Glomerular visceral epithelial cell (primary cell): Measurements from ENCODE around the gene DMBT1.
"Not testable (repeated sequence)": the region's sequence is repeated elsewhere in the genome, so short reads cannot be mapped to it uniquely, and the experiment has no call there.

ENCODE experiments used
- DNase-seq: peaks from one replicate; pipeline ENCODE4 v3.0.0-alpha.2; 2016; ENCODE audit errors: extremely low spot score

DMBT1 gene

DNA sequence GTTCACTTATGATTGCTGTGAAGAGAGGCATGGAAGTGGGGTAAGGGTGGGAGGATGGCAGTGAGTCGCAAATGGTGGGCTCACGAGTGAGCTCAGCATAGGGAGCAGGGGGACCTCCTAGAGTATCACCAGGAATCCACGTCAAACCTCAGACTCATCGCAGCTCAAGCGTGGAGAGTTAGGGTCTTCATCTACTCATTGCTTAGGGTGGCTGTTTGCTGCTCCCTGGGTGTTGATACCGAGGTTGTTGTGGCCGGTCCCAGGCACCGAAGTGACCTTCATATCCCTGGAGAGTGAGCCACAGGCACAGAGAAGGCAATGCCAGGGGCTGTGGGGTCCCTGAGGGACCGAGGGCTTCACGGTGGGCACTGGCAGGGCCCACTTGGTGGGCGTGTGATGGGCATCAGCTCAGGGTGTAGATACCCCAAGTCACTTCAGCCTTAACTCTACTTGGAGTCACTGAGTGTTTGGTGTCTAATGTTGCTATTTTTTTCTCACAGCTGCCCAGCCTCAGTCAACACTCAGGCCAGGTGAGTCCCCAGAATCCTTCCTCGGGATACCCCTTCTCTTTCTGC lies 16.8 kb downstream of the DMBT1 start:
- DNase-seq, result no peak

DNA sequence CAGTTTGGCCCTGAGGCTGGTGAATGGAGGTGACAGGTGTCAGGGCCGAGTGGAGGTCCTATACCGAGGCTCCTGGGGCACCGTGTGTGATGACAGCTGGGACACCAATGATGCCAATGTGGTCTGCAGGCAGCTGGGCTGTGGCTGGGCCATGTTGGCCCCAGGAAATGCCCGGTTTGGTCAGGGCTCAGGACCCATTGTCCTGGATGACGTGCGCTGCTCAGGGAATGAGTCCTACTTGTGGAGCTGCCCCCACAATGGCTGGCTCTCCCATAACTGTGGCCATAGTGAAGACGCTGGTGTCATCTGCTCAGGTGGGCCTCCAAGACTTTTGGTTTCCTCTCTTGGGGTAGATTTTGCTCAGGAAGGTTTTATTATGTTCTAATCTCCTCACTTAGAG lies 25.5 kb downstream of the DMBT1 start:
- DNase-seq, result not testable (repeated sequence)

DNA sequence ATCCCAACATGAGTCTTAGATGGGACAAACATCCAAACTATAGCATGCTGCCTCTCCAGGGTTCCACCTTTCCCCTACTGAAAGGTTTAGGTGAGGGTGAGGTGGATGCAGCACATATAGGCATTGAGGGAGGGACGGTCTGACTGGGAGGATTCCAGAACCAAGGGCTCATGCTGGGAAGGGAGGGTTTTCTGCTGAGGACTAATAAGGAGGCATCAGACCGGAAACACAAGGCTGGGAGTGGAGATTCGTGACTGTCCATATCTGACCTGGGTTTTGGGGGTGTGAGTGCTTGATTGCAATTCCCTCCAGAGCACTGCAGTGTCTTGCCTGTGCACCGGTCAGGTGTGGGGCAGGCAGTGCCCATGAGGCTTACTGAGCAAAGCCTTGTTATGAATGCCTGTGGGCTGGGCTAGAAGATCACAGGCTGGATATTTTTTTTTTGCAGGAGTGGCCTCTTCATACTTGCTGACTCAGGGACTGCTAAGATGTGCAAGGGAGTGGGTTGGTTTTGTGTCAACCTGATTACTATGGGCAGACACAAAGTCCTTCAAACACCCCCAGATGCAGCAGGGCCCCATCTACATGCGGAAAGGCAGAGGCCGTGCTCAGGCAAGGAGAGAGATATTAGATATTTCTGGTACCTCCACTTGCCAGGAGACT lies 26.7 kb downstream of the DMBT1 start:
- no peak for DNase-seq

DNA sequence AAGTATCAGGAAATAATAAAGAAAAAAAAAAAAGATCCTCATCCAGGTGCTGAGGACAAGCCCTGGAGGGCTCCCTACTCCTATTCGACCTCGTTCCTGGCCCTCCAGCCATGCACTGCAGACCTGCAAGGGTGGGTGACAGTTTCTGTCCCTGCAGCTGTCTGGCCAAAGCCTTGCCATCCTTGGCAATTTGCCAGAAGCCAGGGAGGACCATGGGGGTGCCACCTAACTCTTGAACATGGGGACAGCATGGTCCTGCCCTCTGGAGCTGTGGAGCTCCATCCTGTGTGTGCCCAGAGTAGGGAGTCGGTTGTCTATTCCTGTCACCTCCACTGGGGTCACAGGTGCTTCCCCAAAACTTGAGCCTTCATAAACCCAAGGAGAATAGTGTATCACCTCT lies 27.8 kb downstream of the DMBT1 start:
- DNase-seq, result no peak

DNA sequence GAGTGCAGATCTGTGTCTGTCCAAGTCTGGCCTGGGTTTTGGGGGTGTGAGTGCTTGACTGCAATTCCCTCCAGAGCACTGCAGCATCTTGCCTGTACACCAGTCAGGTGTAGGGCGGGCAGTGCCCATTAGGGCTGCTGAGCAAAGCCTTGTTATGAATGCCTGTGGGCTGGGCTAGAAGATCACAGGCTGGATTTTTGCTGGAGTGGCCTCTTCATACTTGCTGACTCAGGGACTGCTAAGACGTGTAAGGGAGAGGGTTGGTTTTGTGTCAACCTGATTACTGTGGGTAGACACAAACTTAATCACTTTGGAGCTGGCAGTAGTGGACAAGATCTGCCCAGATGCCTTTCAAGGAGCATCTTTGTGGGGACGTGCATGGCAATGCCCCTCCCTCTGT lies 29.6 kb downstream of the DMBT1 start:
- no peak for DNase-seq

DNA sequence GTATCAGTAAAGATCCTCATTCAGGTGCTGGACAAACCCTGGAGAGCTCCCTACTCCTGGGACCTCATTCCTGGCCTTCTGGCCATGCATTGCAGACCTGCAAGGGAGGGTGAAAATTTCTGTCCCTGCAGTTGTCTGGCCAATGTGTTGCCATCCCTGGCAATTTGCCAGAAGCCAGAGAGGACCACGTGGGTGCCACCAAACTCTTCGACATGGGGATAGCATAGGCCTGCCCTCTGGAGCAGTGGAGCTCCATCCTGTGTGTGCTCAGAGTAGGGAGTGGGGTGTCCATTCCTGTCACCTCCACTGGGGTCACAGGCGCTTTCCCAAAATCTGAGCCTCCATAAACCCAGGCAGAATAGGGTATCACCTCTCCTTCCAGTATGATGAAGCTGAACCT lies 31.2 kb downstream of the DMBT1 start:
- no peak for DNase-seq

DNA sequence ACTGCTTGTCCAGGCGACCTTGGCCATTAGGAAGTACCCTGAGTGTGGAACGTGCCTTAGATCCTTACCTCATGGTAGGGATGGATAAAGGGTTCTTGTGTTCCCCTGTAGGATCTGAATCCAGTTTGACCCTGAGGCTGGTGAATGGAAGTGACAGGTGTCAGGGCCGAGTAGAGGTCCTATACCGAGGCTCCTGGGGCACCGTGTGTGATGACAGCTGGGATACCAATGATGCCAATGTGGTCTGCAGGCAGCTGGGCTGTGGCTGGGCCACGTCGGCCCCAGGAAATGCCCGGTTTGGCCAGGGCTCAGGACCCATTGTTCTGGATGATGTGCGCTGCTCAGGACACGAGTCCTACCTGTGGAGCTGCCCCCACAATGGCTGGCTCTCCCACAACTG lies 31.6 kb downstream of the DMBT1 start:
- DNase-seq, result no peak

DNA sequence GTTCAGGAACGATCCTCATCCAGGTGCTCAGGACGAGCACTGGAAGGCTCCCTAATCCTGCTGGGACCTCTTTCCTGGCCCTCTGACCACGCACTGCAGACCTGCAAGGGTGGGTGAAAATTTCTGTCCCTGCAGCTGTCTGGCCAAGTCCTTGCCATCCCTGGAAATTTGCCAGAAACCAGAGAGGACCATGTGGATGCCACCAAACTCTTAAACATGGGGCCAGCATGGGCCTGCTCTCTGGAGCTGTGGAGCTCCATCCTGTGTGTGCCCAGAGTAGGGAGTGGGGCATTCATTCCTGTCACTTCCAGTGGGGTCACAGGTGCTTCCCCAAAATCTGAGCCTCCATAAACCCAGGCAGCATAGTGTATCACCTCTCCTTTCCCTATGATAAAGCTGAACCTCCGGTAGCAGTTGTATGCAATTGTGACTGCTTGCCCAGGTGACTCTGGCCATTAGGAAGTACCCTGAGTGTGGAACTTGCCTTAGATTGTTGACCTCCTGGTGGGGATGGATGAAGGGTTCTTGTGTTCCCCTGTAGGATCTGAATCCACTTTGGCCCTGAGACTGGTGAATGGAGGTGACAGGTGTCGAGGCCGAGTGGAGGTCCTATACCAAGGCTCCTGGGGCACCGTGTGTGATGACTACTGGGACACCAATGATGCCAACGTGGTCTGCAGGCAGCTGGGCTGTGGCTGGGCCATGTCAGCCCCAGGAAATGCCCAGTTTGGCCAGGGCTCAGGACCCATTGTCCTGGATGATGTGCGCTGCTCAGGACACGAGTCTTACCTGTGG lies 57.1 kb downstream of the DMBT1 start:
- DNase-seq, result no peak

DNA sequence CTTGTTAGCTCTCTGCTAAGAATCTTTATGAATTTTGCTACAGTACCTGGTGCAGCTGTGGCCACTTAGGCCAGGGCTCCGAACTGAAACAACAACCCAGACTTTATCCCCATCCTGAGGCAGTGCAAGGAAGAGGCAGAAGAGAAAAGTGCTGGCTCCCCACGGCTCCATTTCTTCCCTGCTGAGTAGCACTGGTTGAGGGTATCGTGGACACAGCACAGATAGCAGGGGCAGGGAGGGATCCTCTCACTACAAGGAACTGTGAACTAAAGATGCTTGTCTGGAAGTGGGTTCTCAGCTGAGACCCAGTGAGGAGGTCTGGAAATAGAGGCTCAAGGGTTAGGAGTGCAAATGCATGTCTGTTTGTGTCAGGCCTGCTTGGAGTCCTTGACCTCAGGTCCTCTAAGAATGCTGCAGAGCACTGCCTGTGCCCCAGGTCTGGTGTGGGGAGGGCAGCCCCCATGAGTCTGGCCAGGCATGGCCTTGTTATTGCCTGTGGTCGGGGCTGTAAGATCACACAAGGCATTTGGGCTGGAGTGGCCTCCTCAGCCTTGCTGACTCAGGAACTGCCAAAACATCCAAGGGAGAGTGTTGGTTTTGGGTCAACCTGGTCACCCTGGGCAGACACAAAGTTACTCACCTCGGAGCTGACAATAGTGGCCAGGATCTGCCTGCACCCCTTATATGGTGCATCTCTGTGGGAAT lies 58.1 kb downstream of the DMBT1 start:
- DNase-seq, result no peak

DNA sequence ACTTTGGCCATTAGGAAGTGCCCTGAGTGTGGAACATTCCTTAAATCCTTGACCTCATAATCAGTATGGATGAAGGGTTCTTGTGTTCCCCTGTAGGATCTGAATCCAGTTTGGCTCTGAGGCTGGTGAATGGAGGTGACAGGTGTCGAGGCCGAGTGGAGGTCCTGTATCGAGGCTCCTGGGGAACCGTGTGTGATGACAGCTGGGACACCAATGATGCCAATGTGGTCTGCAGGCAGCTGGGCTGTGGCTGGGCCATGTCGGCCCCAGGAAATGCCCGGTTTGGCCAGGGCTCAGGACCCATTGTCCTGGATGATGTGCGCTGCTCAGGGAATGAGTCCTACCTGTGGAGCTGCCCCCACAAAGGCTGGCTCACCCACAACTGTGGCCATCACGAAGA lies 60.4 kb downstream of the DMBT1 start:
- DNase-seq, result not testable (repeated sequence)

DNA sequence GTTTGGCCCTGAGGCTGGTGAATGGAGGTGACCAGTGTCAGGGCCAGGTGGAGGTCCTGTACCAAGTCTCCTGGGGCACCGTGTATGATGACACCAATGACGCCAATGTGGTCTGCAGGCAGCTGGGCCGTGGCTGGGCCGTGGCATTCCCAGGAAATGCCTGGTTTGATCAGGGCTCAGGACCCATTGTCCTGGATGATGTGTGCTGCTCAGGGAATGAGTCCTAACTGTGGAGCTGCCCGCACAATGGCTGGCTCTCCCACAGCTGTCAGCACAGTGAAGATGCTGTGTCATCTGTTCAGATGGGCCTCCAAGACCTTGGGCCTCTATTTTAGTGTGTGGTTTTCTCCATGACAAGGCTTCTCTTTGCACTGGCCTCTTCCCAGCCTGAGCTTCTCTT lies 64.0 kb downstream of the DMBT1 start:
- DNase-seq, result no peak

DNA sequence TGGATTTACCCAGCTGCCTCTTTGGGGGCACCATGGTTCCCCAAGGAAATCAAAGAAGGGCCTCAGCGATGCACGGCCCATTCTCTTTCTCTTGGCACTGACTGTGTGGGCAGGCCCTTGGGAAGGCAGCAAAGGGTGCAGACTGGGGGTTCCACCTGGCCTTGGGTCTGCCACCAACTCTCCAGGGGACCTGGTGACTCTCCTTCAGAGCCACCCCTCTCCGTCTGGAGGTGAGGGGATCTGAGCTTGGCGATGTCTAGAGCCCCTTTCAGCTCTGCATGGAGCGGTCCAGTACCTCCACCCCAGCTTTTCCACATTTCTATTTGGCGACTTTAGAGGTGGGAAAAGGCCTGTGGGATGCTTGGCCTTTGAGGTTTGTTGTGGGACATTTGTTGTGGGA lies 70.0 kb downstream of the DMBT1 start:
- no peak for DNase-seq

DNA sequence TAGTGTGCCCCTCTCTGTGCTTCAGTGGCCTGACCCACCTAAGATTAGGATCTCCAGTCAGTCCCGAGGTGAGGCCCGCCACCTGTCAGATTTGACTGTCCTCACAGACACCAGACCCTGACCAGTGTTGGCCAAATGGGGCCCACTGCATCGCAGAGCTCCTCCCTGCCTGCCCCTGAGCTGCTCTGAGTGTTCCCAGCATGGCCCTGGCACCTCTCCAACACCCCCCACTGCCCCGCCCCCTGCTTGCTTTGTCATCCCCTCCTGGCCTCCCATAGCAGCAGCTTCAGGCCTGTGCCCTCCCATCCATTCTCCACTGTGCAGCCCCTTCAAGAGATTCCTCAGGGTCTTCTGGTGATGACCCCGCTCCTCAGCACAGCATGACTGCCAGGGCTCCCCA lies 71.5 kb downstream of the DMBT1 start:
- DNase-seq, result no peak

DNA sequence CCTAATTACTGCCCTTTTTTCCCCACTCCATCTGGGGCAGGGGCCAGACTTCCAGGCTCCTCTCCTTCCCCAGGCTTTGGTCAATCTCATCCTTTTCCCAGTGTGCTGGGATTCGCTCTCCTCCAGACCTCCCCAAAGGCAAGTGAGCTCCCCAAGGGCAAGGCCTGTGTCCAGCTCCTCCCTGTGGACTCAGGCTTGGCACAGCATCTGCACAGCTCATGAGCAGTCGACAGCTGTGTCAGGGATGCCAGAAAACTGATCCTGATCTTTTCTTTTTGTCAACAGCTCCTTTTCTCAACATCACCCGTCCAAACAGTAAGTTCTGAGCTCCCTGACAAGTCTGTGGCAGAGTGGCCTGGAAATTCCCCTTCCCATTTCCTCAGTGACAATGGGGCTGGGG lies 72.0 kb downstream of the DMBT1 start:
- no peak for DNase-seq

DNA sequence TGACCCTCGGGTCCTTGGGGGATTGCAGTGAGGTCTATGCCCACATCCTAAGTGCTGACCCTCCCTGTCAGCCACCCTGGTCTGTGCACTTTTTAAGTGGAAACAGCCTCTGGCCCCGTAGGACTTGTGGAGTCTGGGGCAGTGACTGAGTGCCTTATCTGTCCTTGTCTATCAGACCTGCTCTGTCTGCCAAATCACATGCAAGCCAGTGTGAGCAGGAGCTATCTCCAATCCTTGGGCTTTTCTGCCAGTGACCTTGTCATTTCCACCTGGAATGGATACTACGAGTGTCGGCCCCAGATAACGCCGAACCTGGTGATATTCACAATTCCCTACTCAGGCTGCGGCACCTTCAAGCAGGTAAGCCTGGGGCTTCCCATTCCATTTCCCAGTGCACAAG lies 76.4 kb downstream of the DMBT1 start:
- no peak for DNase-seq

DNA sequence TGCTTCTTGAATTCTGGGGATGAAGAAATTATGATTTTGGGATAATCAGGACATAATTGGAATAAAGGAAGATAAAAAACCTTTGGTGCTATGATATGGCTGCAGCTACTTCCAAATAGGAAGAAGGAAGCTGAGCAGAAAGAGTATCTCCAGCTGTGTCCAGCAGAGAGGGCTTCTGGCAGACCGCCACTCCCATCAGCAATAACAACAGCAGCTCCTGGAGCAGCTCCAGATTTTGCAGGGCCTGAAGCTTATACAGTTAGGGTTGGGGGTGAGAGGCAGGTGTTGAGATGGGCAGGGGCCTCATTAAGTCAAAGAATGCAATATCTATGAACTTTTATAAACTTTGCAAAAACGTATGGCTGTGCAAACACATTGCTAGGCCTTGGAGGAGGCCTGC lies 76.8 kb downstream of the DMBT1 start:
- no peak for DNase-seq

DNA sequence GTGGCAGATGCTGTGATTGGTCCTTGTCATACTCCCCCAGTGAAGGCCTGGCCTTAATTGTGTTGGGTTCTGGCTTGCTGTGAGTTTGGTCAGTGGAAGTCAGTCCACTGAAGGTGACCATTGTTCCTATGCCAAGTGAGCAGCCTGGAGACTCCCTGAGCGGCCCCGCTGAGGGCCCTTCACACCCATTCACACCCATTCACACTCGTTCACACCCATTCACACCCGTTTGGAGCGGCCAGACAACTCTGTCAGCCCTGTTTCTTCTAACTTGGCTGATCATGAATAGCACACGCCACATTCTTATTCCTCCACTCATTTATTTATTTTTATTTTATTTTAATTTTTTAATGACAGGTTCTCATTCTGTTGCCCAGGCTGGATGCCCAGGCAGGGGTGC lies 77.6 kb downstream of the DMBT1 start:
- no peak for DNase-seq

DNA sequence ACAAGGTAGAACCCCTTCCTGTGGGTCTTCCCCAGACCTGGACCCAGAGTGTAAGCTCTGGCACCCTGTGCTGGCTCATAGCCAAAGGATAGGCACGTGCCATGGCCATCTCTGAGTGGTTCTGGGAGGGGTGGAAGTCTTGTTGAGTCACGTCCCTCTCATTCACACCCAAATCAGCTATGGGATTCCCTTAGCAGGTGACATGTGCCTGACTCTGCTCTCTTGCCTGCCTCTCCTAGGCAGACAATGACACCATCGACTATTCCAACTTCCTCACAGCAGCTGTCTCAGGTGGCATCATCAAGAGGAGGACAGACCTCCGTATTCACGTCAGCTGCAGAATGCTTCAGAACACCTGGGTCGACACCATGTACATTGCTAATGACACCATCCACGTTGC lies 79.2 kb downstream of the DMBT1 start:
- no peak for DNase-seq

DNA sequence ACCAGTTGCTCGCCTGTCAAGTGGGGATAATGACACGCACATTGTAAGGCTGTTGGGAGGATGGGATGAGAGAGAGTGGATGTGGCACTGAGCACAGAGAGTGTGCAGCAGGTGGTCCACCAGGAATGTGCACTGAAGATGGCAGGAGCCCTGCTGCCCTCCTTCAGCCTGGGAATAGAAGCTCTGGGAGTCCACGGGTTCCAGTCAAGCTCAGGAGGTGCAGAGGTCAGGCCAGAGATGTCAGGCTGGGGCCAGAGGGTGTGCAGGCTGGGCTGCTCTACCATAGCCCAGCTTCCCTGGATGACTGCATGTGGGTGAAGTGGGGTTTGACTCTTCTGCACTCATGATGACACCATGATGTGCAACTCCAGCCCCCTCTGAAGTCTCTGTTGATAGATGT lies 80.4 kb downstream of the DMBT1 start:
- no peak for DNase-seq

DNA sequence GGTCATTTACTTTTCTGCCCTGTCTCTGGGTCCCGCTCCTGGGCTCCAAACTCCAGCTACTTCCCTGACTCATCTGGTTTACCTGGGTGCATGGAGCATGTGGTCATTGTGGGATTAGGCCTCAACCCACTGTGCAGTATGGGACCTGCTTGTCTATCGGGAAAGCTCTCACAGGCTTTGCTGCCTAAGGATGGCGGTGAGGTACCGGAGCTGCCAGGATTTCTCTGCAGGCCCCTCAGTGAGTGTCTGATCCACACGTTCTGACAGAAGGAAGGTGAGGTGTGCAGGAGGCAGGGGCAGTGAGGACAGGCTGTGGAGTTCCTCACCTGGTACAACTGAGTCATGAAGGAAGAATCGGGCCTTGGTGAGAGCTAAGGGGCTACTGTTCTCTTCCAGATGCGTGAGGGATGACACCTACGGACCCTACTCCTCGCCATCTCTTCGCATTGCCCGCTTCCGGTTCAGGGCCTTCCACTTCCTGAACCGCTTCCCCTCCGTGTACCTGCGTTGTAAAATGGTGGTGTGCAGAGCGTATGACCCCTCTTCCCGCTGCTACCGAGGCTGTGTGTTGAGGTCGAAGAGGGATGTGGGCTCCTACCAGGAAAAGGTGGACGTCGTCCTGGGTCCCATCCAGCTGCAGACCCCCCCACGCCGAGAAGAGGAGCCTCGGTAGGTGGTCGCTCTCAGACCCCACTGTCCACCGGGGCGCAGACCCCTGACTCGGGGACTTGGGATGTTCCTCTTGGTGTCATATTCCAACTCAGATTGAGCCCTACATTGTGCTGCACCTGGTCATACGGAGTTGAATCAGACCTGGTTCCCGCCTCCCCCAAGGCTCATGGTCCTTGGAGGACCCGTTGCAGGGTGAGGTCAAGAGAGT lies 82.4 kb downstream of the DMBT1 start:
- no peak for DNase-seq

DNA sequence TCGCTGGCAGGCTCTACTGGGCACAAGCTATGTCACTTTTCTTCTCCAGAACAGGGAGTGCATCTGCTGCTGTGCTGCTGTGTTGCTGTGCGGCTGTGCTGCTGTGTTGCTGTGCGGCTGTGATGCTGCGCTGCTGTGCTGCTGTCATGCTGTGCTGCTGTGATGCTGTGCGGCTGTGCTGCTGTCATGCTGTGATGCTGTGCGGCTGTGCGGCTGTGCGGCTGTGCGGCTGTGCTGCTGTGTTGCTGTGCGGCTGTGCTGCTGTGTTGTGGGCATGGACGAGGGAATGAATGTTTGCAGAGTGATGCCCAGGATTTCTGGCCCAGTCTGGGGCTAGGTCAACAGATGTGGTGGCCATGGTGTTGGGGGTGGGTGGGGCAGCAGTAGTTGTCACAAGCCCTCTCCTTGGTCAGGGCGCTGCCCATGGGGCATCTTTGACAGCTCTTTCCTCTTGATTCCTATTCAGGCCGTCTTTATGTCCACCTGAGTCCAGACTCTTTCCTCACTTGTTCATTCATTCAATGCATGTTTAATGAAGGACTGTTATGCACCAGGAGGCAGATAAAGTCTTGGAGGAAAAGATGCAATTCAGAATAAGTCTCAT lies 83.5 kb downstream of the DMBT1 start:
- no peak for DNase-seq
